Islet of Langerhans (tissue), 1 donor: ENCODE measurements around the gene MTHFSD.

ENCODE experiments used
- FAIRE-seq: peaks from one replicate; lab custom pipeline; 2011; peaks lifted over from hg19 to GRCh38; lab: Jason Lieb, UNC

Gene MTHFSD

DNA sequence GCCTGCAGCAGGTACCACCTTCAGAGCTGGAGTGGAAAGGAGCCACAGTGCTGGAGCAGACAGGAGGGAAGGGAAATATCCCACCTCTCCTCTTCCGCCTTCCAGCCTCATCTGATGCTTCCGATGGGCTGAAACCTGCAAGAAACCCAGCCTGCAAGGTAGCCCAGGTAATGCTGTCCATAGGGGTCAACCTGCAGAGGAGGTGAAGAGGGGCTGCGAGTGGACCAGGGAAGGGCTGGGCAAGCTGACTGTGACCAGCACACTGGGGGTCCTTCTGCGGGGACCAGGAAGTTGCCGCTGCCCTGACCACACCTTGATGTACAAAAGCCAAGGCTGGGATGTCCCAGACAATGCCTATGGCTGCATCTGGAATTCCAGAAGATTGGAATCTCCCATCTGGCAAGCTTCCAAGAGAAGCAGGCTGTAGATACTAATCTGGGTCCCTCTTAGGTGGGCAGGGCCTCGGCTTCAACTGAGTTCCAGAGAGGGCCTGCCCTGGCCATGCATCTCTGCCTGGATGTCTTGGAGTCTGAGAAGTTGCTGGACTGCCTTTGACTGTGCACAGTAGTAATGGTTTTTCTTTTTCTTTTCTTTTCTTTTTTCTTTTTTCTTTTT is 29.1 kb upstream of the MTHFSD start:
- no peak for FAIRE-seq

DNA sequence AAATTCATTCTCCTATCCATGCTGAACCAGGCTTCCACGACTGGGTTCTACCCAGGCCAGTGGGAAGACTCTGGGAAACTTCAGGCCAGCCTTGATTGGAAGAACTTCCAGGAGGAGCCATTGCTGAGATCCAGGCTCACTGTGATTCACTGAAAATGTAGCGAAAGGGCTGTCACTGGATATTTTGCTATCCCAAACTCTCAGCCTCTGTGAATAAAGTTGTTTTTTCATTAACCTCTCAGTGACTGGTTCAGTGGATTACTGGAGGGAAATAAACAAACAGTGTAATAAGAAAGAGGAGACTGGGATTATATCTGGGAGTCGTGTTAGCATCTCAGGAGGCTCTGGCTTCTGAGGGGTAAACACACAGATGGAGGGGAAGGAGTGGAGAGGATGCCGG is 26.4 kb upstream of the MTHFSD start:
- FAIRE-seq = no peak

DNA sequence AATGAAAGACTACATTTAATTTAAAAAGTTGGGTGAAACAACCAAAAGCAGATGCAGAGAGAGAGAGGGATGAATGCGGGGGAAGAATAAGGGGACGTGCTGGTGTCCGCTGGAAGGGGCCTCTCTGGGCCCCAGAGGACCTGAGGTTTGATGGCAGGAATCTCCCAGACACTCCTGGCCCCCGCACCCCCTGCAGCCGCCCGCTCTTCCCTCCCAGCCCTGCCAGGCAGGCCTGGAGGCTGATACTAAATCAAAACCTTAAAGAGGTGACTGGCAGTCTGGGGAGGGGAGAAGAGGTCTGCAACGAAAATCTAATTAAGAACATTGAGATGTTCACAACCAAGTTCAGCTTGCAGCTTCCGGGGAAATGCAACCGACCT is 25.7 kb upstream of the MTHFSD start:
- FAIRE-seq = no peak

DNA sequence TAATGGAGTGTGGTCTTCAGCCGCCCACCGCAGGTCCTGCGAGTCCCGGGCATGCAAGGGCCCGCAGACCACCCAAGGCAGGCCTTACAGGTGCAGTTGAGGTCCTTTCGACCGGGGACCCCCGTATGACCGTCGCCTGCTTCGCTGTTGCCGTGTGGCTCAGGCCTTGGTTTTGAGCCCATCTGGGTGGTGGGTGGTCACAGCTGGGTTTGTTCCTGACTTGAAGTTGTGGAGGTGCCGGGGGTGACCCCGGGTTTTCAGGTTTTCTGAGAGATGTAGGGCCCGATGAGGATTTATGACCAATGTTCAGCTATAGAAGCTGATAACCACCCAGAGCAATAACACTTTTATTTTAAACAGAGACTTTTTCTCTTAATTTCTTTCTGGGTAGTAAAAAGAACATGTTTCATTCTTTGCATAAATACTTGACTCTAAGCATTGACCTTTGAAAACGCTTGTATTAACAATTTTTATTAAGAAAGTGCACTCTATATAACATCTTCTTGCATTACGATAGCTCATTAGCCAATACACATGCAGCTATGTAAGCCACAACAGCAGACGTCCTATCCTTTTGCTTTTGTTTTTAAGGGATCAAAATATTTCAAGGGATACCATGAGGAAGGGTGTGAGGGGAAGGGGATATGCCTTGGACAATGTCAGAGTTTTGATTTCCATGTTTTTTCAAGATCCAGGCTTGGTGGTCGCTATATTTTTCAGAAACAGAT is 25.2 kb upstream of the MTHFSD start:
- FAIRE-seq = no peak

DNA sequence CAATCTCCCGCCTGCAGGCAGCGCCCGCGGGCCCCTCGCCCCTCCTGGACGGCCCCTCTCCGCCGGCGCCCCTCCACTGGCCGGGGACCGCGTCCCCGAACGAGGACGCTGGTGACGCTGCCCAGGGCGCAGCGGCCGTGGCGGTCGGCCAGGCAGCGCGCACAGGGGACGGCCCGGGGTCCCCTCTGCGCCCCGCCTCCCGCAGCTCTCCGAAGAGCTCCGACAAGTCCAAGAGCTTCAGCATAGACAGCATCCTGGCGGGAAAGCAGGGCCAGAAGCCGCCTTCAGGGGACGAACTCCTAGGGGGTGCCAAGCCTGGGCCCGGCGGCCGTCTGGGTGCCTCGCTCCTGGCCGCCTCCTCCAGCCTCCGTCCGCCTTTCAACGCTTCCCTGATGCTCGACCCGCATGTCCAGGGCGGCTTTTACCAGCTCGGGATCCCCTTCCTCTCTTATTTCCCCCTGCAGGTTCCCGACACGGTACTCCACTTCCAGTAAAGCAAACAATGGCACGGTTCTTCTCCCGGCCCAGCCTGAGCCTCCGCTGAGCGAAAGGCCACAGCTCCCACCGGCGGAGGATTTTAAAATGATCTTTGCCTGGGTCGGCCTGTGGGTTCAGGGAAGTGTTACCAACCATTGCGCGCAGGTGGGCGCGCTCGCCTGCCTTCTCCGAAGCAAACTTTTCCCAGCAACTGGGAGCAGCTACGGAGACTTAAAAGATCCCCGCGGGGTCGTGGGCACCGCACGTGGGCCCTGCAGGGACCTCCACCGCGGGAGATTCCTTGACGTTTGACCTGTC is 24.4 kb upstream of the MTHFSD start:
- FAIRE-seq = no peak

DNA sequence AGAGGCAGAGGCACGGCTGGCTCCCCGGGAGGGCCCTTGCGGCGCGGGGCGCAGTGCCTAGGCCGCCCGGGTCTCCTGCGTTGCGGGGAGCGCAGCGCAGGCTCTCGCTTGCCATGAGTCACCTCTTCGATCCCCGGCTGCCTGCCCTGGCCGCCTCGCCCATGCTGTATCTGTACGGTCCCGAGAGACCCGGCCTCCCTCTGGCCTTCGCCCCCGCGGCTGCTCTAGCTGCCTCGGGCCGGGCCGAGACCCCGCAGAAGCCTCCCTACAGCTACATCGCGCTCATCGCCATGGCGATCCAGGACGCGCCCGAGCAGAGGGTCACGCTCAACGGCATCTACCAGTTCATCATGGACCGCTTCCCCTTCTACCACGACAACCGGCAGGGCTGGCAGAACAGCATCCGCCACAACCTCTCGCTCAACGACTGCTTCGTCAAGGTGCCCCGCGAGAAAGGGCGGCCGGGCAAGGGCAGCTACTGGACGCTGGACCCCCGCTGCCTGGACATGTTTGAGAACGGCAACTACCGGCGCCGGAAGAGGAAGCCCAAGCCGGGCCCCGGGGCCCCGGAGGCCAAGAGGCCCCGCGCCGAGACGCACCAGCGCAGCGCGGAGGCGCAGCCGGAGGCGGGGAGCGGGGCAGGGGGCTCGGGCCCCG is 23.7 kb upstream of the MTHFSD start:
- no peak for FAIRE-seq

DNA sequence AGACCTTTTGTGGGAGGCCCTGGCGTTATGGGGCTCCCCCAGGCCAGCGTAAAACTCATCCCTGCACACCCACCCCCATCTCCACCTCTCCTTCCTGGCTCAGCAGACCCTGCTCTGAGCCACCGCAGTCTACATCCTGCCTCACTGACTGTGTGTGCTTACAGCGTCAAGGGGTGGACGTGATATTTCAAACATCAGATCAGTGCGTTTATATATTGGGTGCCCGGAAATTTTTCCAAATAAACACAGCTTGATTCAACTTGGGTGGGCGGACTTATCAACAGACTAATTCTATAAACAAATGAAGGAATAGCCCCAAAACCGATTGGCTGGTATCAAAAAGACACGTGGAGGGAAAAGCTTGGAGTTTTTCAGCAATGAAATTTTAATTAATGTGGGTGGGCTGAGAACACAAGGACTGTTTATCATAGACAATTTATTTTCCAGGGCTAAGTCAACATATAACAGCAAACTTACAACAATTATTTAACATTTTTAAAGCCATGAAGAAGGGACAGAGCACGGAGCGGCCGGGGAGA is 23.1 kb upstream of the MTHFSD start, which contains the start of gene FOXL1:
FOXL1 (plus strand) TSS at position 489 of the 539 bp plus-strand sequence. CDS start 175 bp downstream, outside the sequence.
- FAIRE-seq = no peak

DNA sequence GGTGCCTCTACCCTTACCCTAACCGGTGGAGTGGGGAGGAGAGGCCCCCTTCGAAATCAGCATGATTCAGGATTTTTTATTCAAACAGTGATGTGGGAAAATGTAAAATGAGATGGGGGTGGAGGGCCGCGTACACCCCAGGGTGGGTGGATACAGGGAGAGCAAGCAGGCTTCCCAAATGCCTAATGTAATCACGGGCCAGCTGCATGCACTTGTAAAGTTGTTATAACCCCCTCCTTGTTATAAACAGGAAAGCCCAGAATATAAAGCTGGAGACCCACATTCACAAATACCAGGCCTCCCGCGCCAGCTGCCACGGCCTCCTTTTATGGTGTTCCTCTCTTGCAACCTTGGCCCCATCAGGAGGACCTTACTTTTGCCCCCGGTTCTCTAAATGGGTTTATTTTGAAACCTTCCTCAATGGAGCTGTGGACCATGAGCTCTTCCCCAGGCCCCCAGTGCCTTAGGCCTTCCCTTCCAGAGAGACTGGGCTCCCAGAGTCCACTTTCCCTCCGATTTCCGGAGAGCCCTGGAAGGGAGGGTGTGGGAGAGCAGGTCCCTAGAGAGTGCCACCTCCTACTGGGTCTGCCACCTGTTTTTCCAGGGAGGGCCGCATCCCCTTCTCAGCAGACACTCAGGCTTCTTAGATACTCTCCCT is 22.4 kb upstream of the MTHFSD start:
- FAIRE-seq = no peak

DNA sequence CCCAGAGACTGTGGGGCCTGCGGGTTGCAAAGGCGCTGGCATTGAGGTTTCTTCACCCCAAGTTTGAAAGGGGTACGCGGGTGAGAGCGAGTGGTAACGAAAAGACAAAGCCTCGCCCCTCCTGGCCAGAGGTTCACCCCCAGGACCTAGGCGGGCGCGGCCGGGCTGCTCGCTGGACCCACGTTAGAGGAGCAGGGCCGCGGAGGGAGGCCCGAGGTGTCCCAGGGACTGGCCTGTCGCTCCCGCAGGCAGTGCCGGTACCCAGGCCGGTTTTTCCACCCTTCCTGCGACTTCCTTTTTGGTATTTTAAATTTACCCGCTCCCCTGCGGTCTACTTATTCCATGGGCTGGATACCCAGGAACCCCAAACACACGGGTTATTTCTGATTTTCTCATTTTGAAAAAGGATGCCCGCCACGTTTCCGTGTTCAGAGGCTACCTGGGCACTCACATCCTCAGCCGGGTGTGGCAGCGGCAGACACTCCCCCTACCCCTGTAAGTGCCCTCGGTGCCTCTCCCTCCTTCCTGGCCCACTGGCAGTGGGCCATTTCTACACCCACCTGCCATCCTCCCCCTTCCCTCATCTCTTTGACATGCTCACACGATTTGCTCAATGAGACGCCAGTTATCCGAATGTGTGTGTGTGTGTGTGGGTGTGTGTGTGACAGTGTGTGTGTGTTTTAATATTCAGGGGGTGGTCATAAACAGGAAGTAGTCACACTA is 21.7 kb upstream of the MTHFSD start:
- no peak for FAIRE-seq

DNA sequence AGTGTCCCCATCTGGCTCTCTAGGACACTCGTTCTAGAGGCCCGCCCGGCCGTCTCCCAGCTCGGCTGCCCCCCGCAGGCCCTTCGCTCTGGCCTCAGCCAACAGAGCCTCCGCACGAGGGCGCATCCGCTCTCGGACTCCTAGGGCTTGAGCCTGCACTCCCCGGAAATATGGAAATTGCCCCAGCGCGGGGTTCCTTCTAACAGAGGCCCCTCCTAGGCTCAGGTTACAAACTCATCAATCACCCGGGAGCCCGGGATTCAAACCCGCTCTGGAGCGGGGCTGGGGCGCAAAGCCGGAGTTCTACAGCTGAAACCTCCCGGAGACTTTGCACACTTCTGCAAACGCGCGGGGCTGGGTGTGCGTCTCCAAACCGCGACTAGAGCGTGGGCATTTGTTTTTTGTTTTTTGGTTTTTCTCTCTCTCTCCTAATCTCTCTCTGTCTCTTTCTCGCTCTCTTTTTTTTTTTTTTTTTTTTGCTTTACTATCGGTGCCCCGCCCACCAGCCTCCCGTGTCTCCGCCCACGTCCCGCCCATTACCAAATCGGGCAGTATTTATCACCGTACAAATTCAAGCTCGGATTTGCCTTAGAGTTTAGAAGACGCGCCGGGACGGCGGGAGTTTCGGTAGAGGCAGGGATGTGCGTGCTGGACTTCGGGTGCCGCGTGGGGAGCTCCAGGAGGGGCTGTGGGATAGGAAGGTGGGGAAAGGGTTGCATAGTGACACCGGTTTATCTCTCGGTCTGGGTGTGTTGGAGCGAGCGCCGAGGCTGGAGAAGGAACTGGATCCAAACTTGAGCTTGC is 20.9 kb upstream of the MTHFSD start:
- no peak for FAIRE-seq

DNA sequence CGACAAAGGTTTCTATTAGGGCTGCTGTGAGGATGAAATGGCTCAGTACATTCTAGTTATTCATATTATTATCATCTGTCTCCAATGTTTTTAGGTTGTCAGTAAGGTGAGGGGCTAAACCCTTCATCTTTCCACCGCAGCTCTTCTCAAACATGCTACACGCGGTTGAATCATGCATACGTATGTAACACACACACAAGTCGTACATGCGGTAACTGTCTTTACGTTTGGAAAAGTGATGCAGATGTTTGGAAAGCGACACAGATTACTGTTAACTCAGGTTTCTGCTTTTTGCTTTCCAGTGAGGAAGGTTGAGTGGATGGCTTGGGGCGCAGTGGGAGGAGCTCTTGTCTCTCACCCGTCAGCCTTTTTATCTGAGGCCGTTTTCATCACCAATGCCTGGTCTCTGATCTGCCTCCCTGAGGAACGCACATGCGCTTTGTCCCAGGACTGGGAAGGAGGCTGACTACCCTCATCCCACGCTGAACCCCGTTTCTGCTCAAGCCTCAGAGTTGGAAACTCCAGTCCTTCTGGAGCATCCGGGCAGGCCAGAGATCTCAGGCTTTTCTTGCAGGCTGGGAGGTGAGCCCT is 20.2 kb upstream of the MTHFSD start:
- FAIRE-seq = no peak

DNA sequence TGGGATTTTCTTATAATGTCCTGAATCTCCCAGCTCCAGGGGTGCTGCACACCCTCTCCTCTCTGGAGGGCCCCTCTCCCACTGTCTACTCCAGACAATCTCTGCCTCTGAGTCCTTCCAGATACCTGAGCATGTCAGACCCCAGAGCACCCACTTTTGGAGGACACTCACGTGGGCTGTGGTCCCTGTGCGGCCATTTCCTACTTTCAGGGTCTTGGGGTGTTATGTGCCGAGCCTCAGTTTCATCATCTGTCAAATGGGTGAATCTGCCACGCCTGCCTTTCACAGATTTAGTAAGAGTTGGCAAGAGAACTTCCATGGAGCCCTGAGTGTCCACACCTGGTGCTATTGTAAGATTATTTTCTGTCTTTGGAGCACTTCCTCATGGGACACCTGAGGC is 19.6 kb upstream of the MTHFSD start:
- FAIRE-seq = no peak

DNA sequence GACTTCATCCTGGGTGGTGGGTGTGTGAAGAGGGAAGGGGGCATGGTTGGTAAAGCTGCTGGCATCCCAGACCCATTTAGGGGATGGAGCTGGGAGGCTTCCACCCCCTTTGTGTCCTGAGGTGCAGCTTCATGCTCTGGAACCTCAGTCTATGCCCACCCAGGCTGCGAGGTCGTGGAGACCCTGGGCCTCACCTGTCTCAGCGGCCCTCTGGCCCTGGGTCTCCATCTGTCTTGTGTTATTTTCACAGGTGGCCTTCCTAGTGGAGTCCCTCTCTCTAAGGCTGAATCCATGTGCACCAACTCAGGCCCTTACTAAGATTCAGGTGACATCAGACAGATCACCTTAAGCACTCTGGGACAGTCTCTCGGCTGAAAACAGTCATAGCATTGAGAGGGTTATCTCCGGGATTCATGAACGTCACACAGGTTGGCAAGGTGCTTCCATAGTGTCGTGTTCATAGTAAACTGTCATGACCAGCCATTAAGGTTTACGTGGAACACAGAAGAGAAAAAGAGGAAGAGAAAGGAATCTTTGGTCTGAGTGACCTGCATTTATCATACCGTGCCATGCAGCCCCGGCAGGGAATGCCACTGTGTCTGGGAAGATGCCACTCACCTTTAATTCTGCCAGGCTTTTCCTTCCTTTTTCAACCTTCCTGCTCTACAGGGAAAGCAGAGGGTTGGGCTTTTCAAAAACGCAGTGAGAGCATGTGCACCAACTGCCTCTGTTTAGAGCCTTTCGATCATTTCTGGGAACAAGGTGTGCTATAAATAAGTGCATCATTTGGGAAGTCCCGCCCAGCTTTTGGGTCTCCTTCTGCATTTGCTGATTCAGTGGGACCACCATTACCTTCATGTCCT is 18.8 kb upstream of the MTHFSD start:
- no peak for FAIRE-seq

DNA sequence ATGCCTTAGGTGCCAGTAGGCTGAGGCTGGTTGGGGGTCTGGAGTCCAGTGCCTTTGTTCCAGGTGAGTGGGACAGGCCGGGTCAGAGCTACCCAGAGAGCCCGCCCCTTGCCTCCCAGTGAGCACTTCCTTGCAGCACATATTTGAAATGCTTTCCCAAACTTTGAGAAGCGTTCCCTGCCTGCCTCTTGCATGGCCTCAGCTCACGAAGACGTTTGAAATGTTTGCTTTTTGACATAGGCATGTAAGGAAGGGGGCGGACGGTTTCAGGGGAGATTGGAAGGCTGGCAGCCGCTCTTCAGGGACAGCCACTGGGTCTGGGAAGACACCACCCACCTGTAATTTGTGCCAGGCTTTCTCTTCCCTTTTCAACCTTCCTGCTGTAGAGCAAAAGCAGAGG is 18.2 kb upstream of the MTHFSD start:
- FAIRE-seq = no peak

DNA sequence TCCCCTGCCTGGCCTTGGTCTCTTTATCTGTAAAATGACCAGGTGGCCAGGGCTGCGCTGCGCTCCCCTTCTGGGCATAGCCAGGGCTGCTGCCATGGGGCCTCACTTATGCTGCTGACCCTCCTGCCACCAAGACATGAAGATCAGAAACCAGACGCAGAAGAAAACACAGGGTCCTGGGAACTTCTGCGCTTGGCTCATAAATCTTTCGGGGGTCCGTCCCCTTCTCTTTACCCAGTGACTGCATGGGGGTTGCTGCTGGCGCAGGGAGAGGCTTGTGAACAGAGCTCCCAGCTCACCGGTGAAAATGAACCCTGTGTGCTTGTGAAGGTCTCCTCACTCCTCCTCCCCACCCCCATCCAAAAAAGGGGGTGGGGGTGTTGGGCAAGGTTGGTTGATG is 17.6 kb upstream of the MTHFSD start:
- FAIRE-seq = no peak

DNA sequence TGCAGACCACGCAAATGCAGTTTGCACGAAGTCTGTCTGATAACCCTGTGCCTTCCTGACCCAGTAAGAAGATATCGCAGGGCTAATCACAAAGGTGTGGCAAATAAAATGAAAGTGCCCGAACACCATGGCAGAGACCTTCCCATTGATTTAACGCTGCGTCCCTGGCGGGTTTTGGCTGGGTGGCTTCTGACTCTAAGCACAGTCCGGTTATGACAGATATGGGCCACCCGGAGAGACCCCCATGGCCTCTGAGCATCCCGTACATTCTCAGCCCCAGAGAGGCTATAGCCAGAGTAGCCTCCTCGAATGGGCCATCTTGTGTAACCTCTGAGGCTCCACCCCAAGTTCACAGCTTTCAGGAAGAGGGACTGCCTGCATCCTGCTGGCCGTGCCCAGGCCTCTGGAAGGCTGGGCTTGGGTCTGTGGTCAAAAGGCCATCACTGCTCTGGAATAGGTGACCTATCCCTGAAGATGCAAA is 17.0 kb upstream of the MTHFSD start:
- FAIRE-seq = no peak

DNA sequence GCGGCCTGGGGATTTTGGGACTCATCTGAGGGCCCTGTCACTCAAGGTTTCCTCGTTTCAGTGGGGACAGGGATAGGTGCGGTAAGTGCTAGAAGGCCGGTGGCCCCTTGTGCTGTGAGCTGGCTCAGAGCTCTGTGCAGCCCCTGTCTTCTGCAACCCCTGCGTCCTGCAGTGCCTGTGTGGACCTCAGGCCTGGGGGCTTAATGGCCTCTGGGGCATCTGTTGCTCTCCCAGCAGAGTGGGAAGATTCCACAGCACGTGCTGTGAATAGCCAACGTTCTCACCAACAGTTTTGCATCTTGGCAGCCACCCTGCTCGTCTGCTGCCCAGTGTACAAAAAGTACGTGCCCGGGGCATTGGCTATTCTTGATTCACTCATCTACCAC is 16.5 kb upstream of the MTHFSD start:
- no peak for FAIRE-seq

DNA sequence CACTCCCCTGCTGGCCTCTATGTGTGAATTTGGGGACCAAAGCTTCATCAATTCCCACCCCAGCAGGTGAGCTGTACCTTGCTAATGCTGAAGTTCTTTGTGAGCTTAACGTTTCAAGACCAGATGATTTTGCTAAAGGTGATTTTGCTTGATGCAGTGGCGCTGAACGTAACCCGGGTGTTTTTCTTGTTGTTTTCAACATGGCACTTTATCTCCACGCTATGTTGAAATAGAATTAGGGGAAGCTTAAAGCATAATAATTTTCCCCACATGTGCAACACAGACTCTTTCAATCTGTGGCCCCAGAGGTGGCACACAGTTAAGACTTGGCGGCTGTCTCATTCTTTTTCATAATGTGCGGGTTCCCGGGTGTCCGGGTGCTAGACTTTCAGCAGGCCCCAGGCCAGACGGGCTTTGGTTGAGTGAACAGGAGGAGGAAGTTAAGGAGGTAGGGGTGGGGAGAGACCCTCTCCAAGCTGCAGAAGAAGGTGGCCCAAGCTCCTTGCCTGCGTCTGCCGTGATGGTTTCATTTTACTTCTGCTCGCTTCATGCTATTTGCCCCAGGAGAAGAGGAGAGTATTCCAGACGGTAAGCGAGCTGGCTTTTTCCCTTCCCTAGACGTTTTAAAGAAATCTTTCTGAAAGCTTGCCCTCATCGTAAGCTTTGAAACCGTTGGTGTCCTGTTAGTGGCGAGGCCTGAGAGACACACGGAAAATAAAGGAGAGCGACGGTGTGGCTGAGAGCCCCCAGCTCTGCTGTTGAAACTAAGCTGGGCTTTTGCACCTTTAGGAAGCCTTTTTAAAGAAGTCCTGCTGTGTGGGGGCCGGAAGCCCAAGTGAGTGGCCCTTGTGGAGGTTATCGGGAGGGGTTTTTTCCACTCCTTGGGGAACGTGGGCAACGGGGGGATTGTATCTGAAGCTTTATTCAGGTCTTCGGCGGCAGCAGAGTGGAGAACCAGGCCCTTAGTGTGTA is 15.8 kb upstream of the MTHFSD start:
- no peak for FAIRE-seq
